ENCODE data around the gene B4GAT1. TPM values are rescaled to one million over a fixed set of nuclear protein-coding genes. Genes with fewer than 3 reads are reported as not detected.

The B4GAT1 gene
- total and polyA plus RNA-seq, 2 of the 13 experiments (the other 11 are each of a cell fraction or from before 2014, with no cell fraction given) = 40.4 to 109 TPM

DNA sequence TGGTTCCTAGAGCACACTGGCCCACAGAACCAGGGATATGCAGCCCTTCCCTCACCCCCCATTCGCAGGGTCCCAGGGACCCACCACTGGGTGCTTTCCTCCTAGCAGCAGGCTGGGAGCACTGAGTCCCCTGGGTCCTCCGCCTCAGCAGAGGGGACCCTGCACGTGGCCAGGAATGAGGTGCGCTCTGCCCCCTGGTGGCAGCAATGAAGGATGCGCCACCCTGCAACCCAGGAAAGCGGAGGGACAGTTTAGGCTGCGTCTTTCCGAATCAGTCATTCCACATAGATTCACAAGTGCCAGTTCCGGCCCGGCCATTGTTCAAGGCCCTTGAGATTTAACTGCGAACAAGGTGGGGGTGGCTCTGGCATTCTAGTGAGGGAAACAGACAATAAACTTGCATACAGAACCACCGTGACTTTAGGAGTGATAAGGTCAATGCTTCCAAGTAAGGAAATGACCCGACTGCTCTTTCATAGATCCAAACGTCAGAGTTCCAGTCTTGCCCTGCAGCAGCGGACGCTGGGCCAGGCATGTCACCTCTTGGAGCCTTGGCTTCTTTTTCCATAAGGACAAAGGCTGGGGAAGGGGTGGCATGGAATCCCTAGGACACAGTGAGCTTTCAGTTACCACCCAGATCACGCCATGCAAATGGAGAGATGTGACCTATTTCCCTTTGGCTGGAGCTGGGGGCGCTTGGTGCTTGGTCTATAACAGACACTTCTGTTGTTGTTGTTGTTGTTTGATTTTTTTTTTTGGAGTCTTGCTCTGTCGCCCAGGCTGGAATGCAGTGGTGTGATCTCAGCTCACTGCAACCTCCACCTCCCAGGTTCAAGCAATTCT, 18.9 kb downstream of the B4GAT1 start (continued):
- TF ChIP-seq, protein P1, sequence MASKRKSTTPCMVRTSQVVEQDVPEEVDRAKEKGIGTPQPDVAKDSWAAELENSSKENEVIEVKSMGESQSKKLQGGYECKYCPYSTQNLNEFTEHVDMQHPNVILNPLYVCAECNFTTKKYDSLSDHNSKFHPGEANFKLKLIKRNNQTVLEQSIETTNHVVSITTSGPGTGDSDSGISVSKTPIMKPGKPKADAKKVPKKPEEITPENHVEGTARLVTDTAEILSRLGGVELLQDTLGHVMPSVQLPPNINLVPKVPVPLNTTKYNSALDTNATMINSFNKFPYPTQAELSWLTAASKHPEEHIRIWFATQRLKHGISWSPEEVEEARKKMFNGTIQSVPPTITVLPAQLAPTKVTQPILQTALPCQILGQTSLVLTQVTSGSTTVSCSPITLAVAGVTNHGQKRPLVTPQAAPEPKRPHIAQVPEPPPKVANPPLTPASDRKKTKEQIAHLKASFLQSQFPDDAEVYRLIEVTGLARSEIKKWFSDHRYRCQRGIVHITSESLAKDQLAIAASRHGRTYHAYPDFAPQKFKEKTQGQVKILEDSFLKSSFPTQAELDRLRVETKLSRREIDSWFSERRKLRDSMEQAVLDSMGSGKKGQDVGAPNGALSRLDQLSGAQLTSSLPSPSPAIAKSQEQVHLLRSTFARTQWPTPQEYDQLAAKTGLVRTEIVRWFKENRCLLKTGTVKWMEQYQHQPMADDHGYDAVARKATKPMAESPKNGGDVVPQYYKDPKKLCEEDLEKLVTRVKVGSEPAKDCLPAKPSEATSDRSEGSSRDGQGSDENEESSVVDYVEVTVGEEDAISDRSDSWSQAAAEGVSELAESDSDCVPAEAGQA (IDR thresholded peaks at IDR 0.05; ENCODE audit: low read depth) = 0 out of 2 replicates have a peak, but pooled peaks have one; percentile 40
- TF ChIP-seq, protein P1 (CRISPR knock-in tag; IDR thresholded peaks at IDR 0.05; ENCODE audit: borderline replicate concordance) = no peak
- TF ChIP-seq POLR2A (IDR thresholded peaks at IDR 0.05; ENCODE audit: insufficient read depth in 1 of 2, low read depth in 2 of 2, low read length in 2 of 2) = no peak
- no peak for TF ChIP-seq CCDC6 (CRISPR knock-in tag; IDR thresholded peaks at IDR 0.05)
- TF ChIP-seq ZNF354B (CRISPR knock-in tag; IDR thresholded peaks at IDR 0.05) = no peak
- no peak for TF ChIP-seq NFE2 (CRISPR knock-in tag; IDR thresholded peaks at IDR 0.05)
- TF ChIP-seq NFIB (CRISPR knock-in tag; IDR thresholded peaks at IDR 0.05; ENCODE audit: borderline replicate concordance) = no peak
- TF ChIP-seq ZNF883 (CRISPR knock-in tag; IDR thresholded peaks at IDR 0.05; ENCODE audit: not compliant biosample characterization) = no peak
- TF ChIP-seq SRSF1 (optimal IDR thresholded peaks at IDR 0.05; ENCODE audit: low read depth, low read length) = no peak
- TF ChIP-seq ZNF432 (CRISPR knock-in tag; IDR thresholded peaks at IDR 0.05; ENCODE audit: borderline replicate concordance) = no peak
- TF ChIP-seq, protein P2, sequence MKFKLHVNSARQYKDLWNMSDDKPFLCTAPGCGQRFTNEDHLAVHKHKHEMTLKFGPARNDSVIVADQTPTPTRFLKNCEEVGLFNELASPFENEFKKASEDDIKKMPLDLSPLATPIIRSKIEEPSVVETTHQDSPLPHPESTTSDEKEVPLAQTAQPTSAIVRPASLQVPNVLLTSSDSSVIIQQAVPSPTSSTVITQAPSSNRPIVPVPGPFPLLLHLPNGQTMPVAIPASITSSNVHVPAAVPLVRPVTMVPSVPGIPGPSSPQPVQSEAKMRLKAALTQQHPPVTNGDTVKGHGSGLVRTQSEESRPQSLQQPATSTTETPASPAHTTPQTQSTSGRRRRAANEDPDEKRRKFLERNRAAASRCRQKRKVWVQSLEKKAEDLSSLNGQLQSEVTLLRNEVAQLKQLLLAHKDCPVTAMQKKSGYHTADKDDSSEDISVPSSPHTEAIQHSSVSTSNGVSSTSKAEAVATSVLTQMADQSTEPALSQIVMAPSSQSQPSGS (CRISPR knock-in tag; IDR thresholded peaks at IDR 0.05) = peak; percentile 77
- no peak for TF ChIP-seq FOXK2 (IDR thresholded peaks at IDR 0.05)
- 0 out of 2 replicates have a peak, but pooled peaks have one; percentile 30 for TF ChIP-seq ZNF790 (CRISPR knock-in tag; IDR thresholded peaks at IDR 0.05; ENCODE audit: borderline replicate concordance)
- no peak for TF ChIP-seq RFX3 (CRISPR knock-in tag; IDR thresholded peaks at IDR 0.05)
- TF ChIP-seq ATRX (CRISPR knock-in tag; IDR thresholded peaks at IDR 0.05; ENCODE audit: borderline replicate concordance) = no peak
- TF ChIP-seq, protein P3, sequence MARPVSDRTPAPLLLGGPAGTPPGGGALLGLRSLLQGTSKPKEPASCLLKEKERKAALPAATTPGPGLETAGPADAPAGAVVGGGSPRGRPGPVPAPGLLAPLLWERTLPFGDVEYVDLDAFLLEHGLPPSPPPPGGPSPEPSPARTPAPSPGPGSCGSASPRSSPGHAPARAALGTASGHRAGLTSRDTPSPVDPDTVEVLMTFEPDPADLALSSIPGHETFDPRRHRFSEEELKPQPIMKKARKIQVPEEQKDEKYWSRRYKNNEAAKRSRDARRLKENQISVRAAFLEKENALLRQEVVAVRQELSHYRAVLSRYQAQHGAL (CRISPR knock-in tag; IDR thresholded peaks at IDR 0.05; ENCODE audit: not compliant biosample characterization) = no peak
- TF ChIP-seq DMAP1 (CRISPR knock-in tag; IDR thresholded peaks at IDR 0.05) = peak; percentile 90
- no peak for TF ChIP-seq PITX1 (CRISPR knock-in tag; IDR thresholded peaks at IDR 0.05)
- TF ChIP-seq RNF2 (conservative IDR thresholded peaks at IDR 0.05; ENCODE audit: low read depth) = peak; percentile 74; the same call in 1 of the 2 replicates
- TF ChIP-seq SALL2 (CRISPR knock-in tag; IDR thresholded peaks at IDR 0.05) = peak; percentile 90
- peak; percentile 61; the same call in 1 of the 2 replicates for TF ChIP-seq ZNF780A (CRISPR knock-in tag; IDR thresholded peaks at IDR 0.05)
- TF ChIP-seq ZBTB42 (CRISPR knock-in tag; IDR thresholded peaks at IDR 0.05) = 0 out of 2 replicates have a peak, but pooled peaks have one; percentile 61
- TF ChIP-seq ZNF232 (CRISPR knock-in tag; IDR thresholded peaks at IDR 0.05; ENCODE audit: borderline replicate concordance) = 0 out of 2 replicates have a peak, but pooled peaks have one; percentile 33
